GM21360 (cell line): Measurements from ENCODE around the gene NRXN3.

Source experiments
- ATAC-seq: cut with Tn5 transposase; IDR thresholded peaks from one replicate; pipeline ENCODE4 v1.9.1; 2021; ENCODE audit warnings: mild to moderate bottlenecking, moderate library complexity; ENCODE audit not compliant: unreplicated experiment

NRXN3 gene

GRCh38 chr14:78170203-78170602, at the start of gene NRXN3:
Gene NRXN3, plus strand, starts transcription at chr14:78170373. Its CDS starts 72,721 bp downstream, at chr14:78243094.
- no peak for ATAC-seq

- no peak for ATAC-seq
These were observed 47.7 kb upstream of the NRXN3 start for GRCh38 chr14:78122436-78122835.

GRCh38 chr14:78123650-78124253, 46.4 kb upstream of the NRXN3 start:
- no peak for ATAC-seq

GRCh38 chr14:78127961-78128360, 42.2 kb upstream of the NRXN3 start:
- ATAC-seq = no peak

GRCh38 chr14:78129375-78129774, 40.8 kb upstream of the NRXN3 start:
- no peak for ATAC-seq

- no peak for ATAC-seq
These were observed 39.8 kb upstream of the NRXN3 start for GRCh38 chr14:78130356-78130755.

GRCh38 chr14:78131201-78131600, 39.0 kb upstream of the NRXN3 start:
- ATAC-seq = no peak

GRCh38 chr14:78131616-78132015, 38.6 kb upstream of the NRXN3 start:
- no peak for ATAC-seq

- no peak for ATAC-seq
These were observed 34.7 kb upstream of the NRXN3 start for GRCh38 chr14:78135450-78135891.

GRCh38 chr14:78136695-78137094, 33.5 kb upstream of the NRXN3 start:
- no peak for ATAC-seq

- ATAC-seq = no peak
These were observed 28.6 kb upstream of the NRXN3 start for GRCh38 chr14:78141590-78141989.

- no peak for ATAC-seq
These were observed 27.2 kb upstream of the NRXN3 start for GRCh38 chr14:78142998-78143397.

GRCh38 chr14:78143489-78144145, 26.6 kb upstream of the NRXN3 start:
- ATAC-seq = no peak

GRCh38 chr14:78152201-78153063, 17.7 kb upstream of the NRXN3 start:
- no peak for ATAC-seq

GRCh38 chr14:78153064-78153341, 17.2 kb upstream of the NRXN3 start:
- no peak for ATAC-seq

GRCh38 chr14:78154827-78155226, 15.3 kb upstream of the NRXN3 start:
- ATAC-seq = no peak

- ATAC-seq = no peak
These were observed 14.0 kb upstream of the NRXN3 start for GRCh38 chr14:78156196-78156595.

GRCh38 chr14:78157494-78158437, 12.4 kb upstream of the NRXN3 start:
- no peak for ATAC-seq

GRCh38 chr14:78162202-78162601, 8.0 kb upstream of the NRXN3 start:
- ATAC-seq = no peak

GRCh38 chr14:78164226-78164853, 5.8 kb upstream of the NRXN3 start:
- ATAC-seq = no peak
